ENCODE measurements around the gene CD209. TPM values are rescaled to one million over a fixed set of nuclear protein-coding genes. Genes with fewer than 3 reads are reported as not detected.

CD209 gene
- total and polyA plus RNA-seq, 7 donors: 0.11 to 13.8 (median 2.7) TPM

DNA sequence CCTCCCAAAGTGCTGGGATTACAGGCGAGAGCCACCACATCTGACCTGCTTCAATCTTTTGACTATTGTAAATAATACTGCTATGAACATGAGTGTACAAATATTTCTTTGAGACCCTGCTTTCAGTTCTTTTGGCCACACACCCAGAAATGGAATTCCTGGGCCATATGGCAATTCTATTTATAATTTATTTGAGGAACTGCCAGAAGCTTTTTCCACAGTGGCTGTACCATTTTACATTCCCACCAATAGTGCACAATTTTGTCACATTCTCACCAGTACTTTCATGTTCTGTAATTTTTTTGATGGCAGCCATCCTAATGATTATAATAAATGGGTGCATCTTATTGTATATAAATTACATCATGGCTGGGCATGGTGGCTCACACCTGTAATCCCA, 31.7 kb downstream of the CD209 start:
- no peak overlapping the region for H3K27ac ChIP-seq
- intact Hi-C loops (cut with DNase I): no loop called here
- ATAC-seq: no peak
- H3K4me1 ChIP-seq: no peaks in the 10 kb centered on the region
- H3K27me3 ChIP-seq (ENCODE audit: insufficient read depth in 3 of 3, low read length in 2 of 3): peaks cover 0 to 4% (median 0%) of the 10 kb centered on the region in 3 donors
- 34 to 53% (median 36%) methylated on average over 1 of the region's 1 CpG for WGBS, 3 donors
- no peak overlapping the region for H3K4me3 ChIP-seq
- peaks cover 6% of the 10 kb centered on the region for H3K9me3 ChIP-seq
- DNase-seq: no peak
- no peaks in the 10 kb centered on the region for H3K36me3 ChIP-seq (ENCODE audit: insufficient read depth in 1 of 2, low read depth in 1 of 2)
- TF ChIP-seq, protein P1, sequence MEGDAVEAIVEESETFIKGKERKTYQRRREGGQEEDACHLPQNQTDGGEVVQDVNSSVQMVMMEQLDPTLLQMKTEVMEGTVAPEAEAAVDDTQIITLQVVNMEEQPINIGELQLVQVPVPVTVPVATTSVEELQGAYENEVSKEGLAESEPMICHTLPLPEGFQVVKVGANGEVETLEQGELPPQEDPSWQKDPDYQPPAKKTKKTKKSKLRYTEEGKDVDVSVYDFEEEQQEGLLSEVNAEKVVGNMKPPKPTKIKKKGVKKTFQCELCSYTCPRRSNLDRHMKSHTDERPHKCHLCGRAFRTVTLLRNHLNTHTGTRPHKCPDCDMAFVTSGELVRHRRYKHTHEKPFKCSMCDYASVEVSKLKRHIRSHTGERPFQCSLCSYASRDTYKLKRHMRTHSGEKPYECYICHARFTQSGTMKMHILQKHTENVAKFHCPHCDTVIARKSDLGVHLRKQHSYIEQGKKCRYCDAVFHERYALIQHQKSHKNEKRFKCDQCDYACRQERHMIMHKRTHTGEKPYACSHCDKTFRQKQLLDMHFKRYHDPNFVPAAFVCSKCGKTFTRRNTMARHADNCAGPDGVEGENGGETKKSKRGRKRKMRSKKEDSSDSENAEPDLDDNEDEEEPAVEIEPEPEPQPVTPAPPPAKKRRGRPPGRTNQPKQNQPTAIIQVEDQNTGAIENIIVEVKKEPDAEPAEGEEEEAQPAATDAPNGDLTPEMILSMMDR (IDR thresholded peaks at IDR 0.05): no peak

DNA sequence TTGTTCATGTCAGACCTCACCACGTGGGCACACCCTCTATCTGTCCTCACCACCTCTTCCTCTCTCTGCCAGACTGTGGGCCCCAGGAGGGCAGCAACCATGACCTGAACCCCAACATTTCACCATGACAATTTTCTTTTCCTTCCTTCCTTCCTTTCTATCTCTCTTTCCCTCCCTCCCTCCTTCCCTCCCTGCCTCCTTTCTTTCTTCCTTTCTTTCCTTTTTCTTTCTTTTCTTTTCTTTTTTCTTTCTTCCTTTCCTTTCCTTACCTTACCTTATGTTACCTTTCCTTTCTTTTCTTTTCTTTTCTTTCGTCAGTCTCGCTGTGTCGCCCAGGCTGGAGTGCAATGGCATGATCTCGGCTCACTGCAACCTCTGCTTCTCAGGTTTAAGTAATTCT, 36.7 kb downstream of the CD209 start:
- Histone ChIP-seq H3K27ac (no peak overlapping the region), H3K4me3 (no peak overlapping the region), H3K9me3 (no peaks in the 10 kb centered on the region), H3K27me3 (ENCODE audit: insufficient read depth in 3 of 3, low read length in 2 of 3) (peaks cover 0 to 3% (median 0%) of the 10 kb centered on the region in 3 donors), H3K4me1 (no peaks in the 10 kb centered on the region), H3K36me3 (ENCODE audit: insufficient read depth in 1 of 2, low read depth in 1 of 2) (no peaks in the 10 kb centered on the region)
- TF ChIP-seq, protein P1 (IDR thresholded peaks at IDR 0.05): no peak
- WGBS, 3 donors: 66 to 76% (median 74%) methylated on average over 5 of the region's 5 CpGs
- intact Hi-C loops (cut with DNase I): no loop called here
- DNase-seq (no peak), ATAC-seq (no peak)

DNA sequence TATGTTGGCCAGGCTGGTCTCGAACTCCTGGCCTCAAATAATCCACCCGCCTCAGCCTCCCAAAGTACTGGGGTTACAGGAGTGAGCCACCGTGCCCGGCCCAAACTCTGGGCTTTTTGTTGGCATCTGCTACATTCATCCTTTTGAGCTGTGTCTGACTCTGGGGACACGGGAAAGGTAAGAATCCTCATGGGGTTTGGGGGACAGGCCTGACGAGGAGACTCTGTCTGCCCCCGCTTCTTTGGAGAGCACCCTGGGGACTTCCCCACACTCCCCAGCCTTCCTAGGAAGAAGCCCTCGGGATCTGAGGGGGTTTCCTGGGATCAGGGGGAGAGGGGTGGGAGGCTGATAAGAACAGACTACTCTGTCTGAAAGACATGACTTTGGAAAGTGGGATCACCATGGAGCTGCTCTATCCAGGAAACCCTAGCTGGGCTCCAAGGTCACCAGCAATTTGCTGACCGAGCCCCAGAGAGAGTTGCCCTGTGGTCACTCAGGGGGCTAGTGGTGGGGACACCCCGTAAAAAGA, 37.3 kb downstream of the CD209 start:
- no peaks in the 10 kb centered on the region for H3K36me3 ChIP-seq (ENCODE audit: insufficient read depth in 1 of 2, low read depth in 1 of 2)
- DNase-seq: no peak
- intact Hi-C loops (cut with DNase I): no loop called here
- H3K27ac ChIP-seq: no peak overlapping the region
- no peaks in the 10 kb centered on the region for H3K9me3 ChIP-seq
- ATAC-seq: no peak
- no peaks in the 10 kb centered on the region for H3K4me1 ChIP-seq
- H3K4me3 ChIP-seq: no peak overlapping the region
- TF ChIP-seq, protein P1 (IDR thresholded peaks at IDR 0.05): no peak
- H3K27me3 ChIP-seq (ENCODE audit: insufficient read depth in 3 of 3, low read length in 2 of 3): peaks cover 0 to 3% (median 0%) of the 10 kb centered on the region in 3 donors
- 62 to 72% (median 67%) methylated on average over 9 to 10 of the region's 10 CpGs for WGBS, 3 donors

DNA sequence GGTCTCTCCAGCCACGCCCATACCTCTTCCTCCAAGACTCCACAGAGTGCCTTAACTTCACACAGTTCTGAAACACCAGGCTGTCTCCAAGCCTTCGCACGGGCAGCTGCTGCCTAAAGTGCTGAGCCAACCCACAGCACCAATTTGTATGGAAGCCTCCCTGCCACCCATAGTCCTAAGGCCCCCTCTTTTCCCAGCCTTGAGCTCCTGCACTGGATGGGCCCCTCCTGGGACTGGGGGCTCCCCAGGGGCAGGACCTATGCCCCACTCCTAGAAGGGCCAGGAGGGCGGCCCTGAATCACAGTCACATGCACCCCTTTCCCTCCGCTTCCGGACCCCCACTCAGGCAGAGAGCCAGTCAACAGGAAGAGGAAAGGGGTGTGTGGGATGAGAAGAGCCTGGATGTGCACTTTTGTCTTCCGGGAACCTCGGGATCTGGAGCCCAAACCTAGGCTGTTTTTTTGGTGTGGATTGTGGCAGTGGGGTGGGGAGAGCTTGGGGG, 40.3 kb downstream of the CD209 start:
- TF ChIP-seq, protein P1 (IDR thresholded peaks at IDR 0.05): no peak
- ATAC-seq (no peak), DNase-seq (no peak)
- 37 to 53% (median 45%) methylated on average over 8 of the region's 8 CpGs for WGBS, 3 donors
- Histone ChIP-seq H3K4me1 (no peaks in the 10 kb centered on the region), H3K27me3 (ENCODE audit: insufficient read depth in 3 of 3, low read length in 2 of 3) (peaks cover 0 to 11% (median 3%) of the 10 kb centered on the region in 3 donors), H3K9me3 (no peaks in the 10 kb centered on the region), H3K4me3 (no peak overlapping the region), H3K36me3 (ENCODE audit: insufficient read depth in 1 of 2, low read depth in 1 of 2) (no peaks in the 10 kb centered on the region), H3K27ac (no peak overlapping the region)
- intact Hi-C loops (cut with DNase I): no loop called here
